AG20443 (cell line): ENCODE results near the gene KRT1.
"Not testable (repeated sequence)": the region's sequence is repeated elsewhere in the genome, so short reads cannot be mapped to it uniquely, and the experiment has no call there.

Experiments
- DNase-seq: peaks from one replicate; pipeline ENCODE4 v3.0.0; 2012; ENCODE audit warnings: low spot score, mixed read lengths

Gene KRT1

DNA sequence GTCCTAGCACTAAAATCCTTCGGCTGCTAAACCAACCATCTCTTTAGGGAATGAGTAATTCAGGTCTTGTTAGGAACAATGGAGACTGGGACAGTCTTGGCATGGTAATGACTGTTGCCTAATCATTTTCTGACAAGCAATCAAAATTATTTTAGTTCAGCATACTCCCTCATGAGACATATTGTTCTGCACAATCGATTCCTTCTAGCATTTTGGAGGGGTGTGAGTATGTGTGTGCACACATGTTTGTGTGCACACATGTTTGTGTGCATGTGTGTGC is 2.1 kb upstream of the KRT1 start:
- DNase-seq, result no peak

DNA sequence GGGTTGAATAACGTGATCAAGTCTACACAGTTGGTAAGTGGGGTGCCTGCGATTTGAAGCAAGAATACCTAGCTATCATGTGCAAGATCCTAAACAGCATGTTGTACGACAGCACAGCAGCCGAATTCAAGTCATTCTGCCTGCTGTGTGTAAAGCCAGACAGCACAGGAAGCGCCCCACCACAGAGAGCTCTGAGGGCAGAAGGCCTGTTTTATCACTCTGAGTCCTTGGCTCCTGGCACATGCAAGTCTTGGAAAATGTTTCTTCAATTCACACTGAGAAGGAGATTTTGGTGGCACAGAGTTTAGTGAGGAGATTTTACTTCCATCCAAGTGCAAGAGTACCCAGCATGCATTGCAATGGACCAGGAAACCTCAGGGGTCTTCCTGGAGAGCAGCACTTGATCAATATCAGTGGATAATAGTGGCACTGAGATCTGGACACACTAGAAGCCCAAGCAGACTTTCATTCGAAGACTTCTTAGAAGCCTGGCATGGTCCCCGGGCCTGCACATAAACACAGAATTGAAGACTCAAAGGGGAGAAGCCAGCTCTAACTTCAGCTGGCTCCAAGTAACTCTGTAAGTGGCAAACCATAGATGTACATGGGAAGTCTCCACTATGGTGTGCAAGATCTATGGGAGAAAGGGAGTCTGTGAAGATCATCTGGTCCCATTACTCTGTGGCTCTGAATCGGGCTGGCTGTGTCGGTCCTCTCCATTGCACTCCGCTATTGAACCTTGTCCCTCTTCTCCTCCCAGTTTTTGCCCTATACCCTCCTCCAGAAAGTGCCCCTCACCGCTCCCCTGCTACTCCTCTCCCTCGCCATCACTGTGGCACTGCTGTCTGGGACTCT is 1.5 kb upstream of the KRT1 start:
- DNase-seq, result no peak

DNA sequence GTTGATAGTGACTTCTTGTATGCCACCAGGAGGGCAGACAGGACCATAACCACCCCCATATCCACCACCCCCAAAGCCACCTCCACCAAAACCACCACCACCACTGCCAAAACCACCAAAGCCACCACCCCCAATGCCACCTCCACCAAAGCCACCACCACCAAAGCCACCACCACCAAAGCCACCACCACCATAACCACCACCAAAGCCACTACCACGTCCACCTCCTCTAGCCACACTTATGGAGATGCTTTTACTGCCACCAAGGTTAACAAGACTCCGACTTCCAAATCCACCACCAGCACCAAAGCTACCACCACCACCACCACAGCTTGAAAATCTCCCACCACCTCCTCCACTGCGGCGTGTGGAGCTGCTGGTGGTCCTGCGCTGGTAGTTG is 332 bp downstream of the KRT1 start:
- no peak for DNase-seq

DNA sequence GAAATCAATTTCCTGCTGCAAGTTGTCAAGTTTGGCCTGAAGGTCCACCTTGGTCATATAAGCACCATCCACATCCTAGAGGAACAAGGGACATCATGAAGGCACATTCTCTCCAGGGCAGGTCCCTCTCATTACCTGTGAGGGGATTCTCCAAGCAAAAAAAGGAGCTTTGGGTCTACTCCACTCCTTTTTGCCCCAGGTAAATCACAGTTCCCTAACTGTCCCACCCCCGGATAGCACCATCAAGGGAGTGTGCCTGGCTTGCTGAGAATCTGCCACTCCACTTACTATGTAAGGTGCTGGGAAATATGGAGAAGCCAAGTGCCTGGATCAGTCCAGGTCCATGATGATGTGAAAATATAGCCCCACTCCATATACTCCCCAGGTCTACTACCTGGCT is 2.5 kb downstream of the KRT1 start:
- DNase-seq, result no peak

DNA sequence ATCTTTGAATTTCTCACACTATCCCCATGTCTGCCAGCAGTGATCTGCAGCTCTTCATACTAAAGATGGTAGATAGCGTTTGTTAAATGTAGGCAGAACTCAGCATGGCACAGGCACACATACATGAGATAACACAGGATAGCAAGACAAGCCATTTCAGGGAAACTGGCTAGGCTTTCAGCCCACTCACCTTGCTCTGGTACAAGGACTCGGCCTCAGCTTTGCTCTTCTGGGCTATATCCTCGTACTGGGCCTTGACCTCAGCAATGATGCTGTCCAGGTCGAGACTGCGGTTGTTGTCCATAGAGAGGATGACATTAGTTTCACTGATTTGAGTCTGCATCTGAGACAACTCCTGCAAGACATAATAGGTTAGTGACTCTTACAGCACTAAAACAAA is 3.1 kb downstream of the KRT1 start:
- DNase-seq, result no peak

DNA sequence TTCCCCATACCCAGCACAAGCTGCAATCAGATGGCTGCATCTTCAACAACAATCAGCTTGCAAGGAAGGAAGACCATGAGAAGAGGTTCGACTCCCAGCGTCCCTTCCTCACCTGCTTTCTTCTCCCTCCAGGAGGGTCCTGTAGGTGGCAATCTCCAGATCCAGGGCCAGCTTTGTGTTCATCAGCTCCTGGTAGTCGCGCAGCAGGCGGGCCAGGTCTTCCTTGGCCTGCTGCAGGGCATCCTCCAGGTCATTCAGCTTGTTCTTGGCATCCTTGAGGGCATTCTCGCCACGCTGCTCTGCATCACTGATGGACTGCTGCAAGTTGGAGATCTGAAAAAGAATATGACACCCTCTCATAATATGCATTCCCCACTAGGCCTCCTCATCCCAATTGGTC is 4.0 kb downstream of the KRT1 start:
- no peak for DNase-seq

DNA sequence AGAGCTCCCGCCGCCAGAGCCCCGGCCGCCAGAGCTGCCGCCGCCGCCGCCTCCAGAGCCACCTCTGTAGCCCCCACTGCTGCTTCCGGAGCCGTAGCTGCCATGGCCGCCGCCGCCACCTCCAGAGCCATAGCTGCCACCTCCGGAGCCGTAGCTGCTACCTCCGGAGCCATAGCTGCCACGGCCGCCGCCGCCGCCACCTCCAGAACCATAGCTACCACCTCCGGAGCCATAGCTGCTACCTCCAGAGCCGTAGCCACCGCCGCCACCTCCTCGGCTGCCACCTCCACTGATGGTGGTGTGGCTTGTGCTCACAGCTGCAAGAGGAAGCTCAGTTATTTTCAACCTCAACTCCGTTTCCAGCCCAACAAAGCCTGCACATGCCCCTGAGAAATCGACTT is 4.9 kb downstream of the KRT1 start:
- DNase-seq, result no peak

DNA sequence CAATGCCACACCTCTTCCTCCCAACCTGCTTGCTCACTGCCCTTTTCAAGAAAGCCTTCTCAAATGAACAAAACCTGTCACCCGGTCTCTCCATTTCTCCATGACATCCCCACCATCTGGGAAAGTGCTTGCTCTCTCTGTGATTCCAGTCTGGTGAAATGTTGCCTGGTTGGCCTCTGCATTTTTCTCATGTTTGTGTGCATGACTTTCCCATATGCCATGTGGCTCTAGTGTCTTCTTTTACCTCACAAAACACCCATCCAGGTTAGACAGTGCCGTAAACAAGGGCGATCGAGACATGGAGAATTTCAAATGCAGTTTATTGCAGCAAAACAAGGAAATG is 5.8 kb downstream of the KRT1 start:
- no peak for DNase-seq

DNA sequence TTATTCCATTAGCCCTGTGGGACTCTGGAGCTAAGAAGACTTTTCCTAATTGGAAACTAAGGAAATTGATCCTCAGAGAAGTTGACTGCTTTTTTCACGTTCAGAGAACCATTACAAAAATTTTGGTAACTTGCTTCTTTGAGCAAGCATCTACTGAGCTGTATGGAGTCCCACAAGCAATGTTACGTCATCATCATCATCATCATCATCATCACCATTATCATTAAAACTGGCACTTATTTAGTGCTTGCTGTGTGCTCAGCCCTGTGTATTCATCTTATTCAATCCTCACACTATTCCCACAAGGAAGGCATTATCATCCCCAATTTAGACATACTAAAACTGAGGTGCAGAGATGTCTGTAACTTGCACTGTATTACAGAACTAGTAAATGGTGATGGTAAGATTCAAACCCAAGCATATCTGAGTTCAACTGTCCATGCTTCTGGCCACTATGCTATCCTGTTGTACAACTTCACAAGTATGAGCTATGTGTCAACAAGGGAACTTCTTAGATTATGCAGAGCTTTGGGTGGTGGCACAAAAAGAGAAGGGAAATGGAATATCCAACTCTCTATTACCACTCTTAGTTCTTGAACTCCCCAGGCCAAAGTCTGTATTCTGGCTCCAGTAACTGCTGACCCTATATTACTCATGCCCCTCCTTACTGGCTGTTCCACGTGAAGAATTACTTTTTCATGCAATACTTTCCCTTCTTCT is 6.3 kb downstream of the KRT1 start:
- DNase-seq, result no peak

DNA sequence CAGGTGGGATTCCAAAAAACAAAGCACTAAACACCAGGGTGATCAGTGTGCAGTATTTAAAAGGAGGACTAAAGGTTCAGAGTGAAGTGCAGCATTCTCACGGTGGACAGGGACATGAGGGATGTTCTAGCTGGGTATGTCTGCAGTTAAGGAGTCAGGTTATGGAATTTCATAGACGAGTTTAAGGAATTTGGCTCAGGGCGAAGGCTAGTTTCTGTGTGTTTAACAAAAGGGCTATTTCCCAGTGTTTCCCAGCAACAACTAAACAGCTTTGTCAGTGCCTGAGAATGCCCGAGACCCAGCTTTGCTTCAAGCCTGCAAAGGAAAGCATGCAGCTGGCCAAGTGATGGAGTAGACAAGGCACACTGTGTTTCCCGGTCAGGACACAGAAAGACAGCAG is 7.0 kb downstream of the KRT1 start:
- no peak for DNase-seq

DNA sequence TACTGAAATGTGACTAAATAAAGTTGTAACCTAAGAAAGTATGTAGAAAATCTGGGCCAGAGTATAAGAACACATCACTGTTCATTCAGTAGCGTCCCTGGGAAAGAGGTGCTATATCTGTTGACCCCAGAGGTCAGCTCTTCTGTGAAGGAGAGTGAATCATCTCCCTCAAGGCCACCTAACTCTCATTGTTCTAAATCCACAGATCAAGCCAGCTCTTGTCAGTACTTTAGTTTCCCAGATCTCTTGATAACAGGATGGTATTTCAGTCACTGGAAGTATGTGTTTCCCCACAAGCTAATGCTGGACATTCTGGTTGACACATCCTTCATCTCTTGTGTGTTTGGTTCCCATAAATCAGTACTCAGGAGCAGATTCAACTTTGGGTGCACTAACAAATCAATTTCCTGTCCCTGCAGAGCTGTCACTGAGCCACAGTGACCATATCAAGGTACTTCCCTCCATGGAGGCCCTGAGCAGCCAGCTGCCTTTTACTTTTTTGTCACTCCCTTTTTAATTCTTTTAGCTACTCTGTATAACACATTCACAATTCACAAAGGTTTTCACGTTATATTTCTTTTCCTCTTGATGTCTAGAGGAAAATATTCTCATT is 7.8 kb downstream of the KRT1 start:
- DNase-seq, result no peak

DNA sequence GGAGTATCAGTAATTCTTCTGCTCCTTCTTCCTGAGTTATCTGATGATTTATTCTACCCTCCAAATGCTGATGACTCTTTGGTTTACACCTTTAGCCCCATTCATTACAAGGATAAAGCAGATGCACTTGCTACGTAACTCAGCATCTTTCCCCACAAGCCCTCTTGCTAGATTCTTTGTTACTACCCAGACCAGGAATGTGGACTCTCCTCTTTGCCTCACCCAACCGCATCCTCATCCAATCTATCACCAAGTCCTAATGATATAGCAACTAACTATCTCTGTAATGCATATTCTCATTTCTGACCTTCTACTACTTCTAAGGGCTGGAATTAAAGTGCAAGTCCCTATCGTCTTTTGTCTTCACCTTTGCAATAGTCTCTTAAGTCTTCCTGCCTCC is 9.2 kb downstream of the KRT1 start:
- no peak for DNase-seq

DNA sequence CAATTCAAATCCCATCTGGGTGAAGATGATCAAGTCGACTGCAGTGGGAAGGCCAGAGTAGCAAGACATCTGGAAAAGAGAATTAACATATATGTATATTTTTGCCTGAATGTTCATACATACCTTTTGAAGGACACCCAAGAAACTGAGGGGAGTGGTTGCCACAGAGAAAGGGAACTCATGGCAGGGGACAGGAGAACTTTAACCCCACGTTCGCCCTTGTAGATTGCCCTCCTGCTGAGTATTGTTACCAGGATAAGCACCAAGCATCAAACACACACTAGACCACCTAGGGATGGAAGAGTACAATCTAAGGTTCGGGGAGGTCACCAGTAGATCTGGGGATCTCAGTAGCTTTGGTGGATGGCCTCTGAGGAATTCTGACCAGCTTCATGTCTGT is 9.7 kb downstream of the KRT1 start:
- DNase-seq, result no peak

DNA sequence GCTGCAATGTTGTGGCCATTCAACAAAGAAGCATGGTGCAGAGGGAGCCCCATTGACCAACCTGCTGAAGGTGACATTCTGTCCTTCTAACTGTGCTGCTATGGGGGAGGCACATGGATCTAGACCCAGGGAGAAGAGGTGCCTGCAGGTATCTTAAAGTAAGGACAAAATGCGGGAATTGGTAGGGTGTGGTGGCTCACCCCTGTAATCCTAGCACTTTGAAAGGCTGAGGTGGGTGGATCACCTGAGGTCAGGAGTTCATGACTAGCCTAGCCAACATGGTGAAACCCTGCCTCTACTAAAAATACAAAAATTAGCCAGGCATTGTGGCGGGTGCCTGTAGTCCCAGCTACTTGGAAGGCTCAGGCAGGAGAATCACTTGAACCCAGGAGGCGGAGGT is 10.3 kb downstream of the KRT1 start:
- not testable (repeated sequence) for DNase-seq

DNA sequence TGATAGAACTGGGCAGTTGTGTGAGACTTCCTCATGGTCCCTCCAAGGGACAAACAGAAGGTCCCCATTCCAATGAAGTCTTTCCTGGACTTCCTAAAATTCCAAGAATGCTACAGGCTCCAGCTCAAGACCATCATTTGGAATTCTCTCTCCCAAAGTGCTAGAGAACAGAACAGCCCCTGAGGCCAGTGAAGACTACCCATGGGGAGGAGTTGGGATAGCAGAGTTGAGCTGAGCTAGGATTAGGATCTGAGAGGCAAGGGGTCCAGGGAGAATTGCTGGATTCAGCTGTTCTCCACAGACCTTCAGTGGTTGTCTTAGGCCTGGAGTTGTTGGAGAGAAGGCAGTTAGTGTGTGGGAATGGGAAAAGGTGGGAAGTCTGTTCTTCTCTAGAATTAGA is 10.8 kb downstream of the KRT1 start:
- no peak for DNase-seq

DNA sequence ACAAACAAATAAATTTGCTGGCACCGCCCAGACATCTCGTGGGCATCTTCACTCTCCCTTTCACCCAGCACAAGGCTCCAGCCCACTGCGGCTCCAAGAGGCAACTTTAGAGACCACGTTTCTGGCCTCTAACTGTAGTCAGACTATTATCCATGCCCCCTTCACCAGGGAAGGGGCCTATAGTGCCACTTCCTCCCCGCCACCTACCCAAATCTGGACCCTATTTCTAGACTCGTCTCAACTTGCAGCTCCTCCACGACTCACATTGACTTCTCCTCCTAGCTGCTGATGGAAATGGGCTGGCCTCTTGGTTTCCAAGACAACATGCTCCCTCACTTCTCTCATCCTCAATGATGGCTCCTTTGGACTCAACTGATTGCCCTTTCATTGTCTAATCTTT is 12.3 kb downstream of the KRT1 start:
- DNase-seq, result no peak

DNA sequence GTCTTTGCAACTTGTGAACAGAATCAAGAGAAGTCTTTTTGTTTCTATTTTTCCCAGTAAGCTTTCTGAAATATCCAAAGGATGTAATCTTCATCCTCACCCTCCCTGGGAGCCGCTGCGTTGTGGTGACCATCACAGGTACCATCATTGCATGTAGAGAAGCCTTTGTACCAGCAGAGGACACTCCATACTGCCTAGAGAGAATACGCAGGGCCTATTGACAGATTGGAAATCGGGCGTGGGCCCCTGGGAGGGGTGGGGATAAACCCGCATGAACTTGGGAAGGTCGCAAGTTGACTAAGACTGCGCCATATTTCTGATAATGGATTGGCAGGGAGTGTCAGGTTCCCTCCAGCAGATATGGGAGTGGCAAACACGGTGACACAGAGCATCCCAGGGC is 12.7 kb downstream of the KRT1 start:
- DNase-seq, result no peak

DNA sequence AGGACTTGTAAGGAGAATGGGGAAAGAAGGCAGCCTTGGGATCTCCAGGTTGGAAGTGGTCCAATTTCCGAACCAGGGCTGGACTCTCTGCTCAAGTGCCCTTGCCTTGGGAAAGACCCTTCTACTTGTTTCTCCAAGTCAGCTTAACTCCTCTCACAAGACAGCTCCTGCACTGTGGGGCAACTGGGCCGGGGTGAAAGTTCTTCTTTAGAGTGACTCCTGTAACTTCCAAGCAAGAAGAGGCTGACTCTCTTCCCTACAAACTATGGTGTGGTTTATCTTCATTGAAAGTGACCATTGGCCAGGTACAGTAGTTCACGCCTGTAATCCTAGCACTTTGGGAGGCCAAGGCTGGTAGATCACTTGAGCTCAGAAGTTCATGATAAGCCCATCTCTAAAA is 13.7 kb downstream of the KRT1 start:
- no peak for DNase-seq

DNA sequence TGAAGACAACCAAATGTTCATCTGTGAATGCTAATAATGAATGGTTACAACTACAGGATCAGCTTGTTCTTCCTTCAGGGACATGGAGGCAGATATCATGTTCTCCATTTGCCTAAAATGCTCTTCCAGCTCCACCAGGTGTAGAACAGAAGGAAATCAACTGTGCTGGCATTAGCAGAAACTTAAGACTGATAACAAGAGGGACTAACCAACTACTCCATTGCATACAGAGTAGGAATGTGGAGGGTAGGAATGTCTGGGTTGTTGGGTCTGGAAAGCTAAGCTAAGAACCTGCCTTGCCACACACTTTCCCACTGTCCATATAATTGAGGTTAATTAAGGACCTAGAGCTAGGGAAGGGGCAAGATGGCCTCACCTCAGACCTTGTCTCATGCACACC is 16.8 kb downstream of the KRT1 start:
- DNase-seq, result no peak

DNA sequence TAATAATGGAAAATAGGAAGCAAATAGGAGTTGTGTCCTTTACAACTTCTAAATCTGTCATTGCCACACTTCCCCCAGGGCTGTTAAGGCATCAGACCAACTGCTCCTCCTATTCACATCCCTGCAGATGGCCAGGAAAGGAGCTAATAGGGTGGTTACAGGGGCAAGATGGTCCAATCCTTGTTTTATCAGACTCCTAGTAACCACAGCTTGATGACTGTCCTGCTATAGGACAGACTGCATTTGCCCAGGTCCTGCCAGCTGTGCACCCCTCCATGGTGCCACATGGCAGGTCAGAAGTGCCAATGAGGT is 17.3 kb downstream of the KRT1 start:
- no peak for DNase-seq

DNA sequence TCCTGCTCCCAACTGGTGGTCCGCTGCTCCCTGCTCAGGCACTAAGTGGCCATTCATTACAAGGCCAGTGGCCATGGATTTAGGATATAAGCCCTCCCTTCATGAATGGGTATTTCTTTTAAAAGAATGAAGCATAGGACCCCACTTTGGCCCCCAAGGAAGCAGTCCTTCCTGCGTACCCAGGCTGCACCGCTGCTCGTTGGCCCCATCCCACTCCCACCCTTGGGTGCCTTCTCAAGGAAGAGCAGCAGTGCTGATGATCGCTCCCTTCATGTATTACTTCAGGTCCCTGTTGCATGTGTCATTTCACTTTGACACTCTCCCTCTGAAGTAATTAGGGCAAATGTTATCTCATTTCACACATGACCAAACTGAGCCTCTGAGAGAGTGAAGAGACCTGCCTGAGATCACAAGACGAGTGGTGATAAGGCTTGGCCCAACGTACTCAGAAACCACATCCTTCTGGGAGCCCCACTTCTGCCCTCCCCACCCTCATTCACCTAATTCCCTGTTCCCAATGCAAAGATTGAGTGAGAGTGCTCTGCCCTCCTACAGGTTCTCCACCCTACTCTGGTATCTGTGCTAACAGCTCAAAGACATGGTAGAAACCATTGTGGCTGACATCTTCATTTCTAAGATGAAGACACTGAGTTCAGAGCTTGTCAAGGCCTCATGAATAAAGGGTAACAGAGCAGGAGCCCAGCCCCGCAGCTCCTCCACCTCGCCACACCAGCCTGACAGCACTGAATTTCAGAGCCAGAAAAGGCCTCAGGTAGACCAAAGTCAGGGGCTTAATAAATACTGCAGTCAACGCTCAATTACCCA is 17.9 kb downstream of the KRT1 start:
- DNase-seq, result no peak

DNA sequence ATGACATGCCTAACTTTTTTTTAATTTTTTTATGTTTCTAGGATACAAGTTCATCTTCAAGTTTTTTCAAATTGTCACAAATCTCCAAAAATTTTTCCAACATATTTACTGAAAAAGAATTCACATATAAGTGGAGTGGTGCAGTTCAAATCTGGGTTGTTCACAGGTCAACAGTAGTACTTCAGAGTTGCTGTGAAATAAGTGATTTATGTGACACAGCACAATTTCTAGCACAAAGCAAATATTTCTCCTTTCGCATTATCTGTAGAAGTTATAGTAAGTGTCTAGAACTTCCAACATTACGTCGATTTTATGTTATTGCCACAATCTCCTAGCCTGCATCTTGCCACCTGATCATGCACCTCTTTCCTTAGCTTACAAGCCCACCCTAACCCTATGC is 18.5 kb downstream of the KRT1 start:
- no peak for DNase-seq

DNA sequence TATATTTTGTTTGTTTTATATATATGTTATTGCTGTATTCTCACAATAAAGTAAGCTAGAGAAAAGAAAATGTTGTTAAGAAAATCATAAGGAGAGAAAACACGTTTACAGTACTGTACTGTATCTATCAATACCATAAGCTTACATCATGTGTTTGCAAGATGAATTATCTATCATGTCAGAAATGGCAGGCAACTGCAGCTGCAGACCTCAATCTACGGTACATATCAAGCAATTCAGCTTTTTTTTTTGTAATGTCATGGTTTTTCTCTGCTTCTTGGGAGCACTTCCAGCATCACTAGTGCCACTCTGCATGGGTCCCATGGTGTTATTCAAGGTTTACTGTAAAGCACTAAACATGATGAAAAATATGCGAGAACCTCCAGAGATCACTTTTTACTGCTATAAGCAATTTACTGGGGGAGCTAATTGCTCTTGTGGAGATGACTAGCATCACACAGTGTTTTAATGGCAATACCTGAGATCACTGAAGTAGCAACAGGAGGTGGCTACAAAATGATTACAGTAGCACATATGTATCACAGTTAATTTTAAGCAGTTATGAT is 19.2 kb downstream of the KRT1 start:
- DNase-seq, result no peak
